DMS153 (cell line): Measurements from ENCODE around the gene MEST.
"Not testable (repeated sequence)": the region's sequence is repeated elsewhere in the genome, so short reads cannot be mapped to it uniquely, and the experiment has no call there.

Experiments
- DNase-seq: peaks from one replicate; lab custom pipeline; 2025; lab: John Stamatoyannopoulos, UW

The MEST gene

GRCh38 chr7:130523519-130524125, 31.7 kb downstream of the MEST start:
- DNase-seq = not testable (repeated sequence)

GRCh38 chr7:130524628-130525027, 32.7 kb downstream of the MEST start:
- no peak for DNase-seq

- DNase-seq = not testable (repeated sequence)
These were observed 36.0 kb downstream of the MEST start for GRCh38 chr7:130527752-130528355.

- DNase-seq = no peak
These were observed 37.5 kb downstream of the MEST start for GRCh38 chr7:130529417-130529816.

GRCh38 chr7:130537894-130538293, 46.0 kb downstream of the MEST start:
- not testable (repeated sequence) for DNase-seq

GRCh38 chr7:130541287-130541686, 49.4 kb downstream of the MEST start:
- not testable (repeated sequence) for DNase-seq

GRCh38 chr7:130542297-130542696, 50.4 kb downstream of the MEST start:
- DNase-seq = not testable (repeated sequence)

GRCh38 chr7:130543487-130544010, 51.7 kb downstream of the MEST start:
- DNase-seq = no peak

GRCh38 chr7:130544356-130544755, 52.5 kb downstream of the MEST start:
- no peak for DNase-seq

GRCh38 chr7:130553398-130554029, 61.6 kb downstream of the MEST start:
- no peak for DNase-seq

- DNase-seq = no peak
These were observed 62.6 kb downstream of the MEST start for GRCh38 chr7:130554481-130554880.
